Middle frontal gyrus (tissue), 1 donor: ENCODE data around the gene CHRM1.
"Not testable (repeated sequence)": the region's sequence is repeated elsewhere in the genome, so short reads cannot be mapped to it uniquely, and the experiment has no call there.

Experiments
- DNase-seq: peaks from one replicate; pipeline ENCODE4 v3.0.0-alpha.2; 2015; ENCODE audit warnings: low spot score; ENCODE audit errors: extremely low spot score

Gene CHRM1

DNA sequence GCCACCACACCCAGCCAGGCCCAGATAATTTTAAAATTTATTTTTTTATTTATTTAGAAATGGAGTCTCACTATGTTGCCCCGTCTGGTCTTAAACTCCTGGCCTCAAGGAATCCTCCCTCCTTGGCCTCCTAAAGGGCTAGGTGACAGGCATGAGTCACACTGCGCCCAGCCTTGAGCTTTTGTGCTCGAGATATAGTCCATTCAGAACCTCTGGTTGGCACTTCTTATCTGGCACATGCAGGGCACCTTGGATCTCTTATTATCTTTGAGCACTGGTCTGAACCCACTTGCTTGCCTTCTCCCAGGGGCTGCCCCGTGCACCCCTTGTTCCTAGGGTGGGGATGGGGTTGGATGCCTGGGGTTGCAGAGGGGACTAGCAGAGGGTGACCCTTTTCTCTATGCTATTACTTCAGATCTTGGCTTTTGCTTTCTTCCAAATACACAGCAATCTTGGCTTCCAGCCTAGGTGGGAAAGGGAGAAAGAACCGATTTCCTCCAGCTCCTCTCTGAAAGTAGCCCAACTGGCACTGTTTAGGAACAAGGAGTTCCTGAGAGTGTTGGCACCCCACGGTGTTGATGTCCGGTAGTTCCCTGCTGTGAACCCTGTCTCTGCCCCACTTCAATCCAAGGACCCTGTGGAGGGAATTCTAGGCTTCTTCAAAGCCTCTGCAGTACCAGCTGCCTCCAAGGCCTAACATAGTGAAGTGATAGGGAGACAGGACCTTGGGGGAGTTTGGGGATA, 41.8 kb downstream of the CHRM1 start:
- no peak for DNase-seq

DNA sequence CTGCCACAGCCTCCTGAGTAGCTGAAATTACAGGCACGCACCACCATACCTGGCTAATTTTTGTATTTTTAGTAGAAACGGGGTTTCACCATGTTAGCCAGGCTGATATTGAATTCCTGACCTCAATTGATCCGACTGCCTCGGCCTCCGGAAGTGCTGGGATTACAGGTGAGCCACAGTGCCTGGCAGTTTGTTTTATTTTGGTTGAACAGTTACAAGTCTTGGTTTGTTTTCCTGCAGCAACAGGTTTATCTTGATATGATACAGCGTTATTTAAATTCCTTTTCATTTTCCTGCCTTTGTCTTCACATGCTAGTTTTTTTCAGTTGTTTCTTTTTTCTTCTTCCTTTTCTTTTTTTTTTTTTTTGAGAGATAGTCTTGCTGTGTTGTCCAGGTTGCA, 44.5 kb downstream of the CHRM1 start:
- DNase-seq: no peak

DNA sequence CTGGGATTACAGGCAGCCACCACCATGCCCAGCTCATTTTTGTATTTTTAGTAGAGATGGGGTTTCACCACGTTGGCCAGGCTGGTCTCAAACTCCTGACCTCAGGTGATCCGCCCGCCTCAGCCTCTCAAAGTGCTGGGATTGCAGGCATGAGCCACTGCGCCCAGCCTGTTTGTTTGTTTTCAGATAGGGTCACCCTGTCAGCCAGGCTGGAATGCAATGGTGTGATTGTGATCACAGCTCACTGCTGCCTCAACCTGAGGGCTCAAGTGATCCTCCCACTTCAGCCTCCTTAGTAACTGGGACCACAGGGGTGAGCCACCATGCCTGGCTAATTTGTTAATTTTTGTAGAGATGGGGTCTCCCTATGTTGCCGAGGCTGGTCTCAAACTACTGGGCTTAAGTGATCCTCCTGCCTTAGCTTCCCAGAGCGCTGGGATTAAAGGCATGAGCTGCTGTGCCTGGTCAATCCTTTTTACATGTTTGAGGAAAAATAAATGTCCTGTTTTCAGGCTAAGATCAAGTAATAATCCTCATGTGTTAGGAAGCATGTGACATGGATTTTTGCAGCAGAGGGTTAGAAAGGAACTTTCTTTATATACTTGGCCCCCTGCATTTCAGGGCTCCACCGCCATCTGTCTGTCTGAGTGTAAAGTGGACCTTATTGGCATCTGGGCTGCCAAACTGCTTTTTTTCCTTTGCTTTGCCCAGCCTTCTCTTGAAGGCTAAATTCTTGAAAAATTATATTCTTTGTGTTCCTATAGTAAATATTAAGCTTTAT, 45.3 kb downstream of the CHRM1 start:
- no peak for DNase-seq

DNA sequence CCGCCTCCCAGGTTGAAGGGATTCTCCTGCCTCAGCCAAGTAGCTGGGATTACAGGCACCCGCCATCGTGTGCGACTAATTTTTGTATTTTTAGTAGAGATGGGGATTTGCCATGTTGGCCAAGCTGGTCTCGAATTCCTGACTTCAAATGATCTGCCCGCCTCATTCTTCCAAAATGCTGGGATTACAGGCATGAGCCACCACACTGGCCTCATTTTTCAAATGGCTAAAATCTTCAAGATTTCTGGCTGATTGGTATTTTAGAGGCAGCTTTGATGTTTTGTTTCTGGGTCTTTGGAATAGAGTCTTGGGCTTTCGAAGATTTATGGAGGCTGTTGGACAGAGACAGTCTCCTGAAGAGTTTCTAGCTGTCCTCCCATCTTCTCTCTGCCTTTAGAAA, 46.3 kb downstream of the CHRM1 start:
- no peak for DNase-seq

DNA sequence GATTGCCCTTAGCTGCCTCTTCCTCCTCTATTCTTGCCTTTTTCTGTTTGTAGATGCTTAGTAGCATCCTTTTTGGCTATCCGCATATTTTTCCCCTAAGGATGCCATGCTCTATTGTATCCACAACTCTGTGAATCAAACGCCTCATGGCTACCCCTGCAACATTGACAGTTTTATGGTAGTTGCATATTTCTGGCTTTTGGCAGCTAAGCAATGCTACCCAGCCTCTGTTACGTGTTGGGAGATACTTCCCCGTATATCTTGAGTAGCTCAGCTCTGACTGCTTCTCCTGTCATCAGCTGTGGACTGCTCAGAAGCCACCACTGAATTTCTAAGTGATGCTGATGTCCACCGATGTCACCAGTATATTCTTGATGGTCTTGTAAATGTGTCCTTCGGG, 55.5 kb downstream of the CHRM1 start:
- no peak for DNase-seq

DNA sequence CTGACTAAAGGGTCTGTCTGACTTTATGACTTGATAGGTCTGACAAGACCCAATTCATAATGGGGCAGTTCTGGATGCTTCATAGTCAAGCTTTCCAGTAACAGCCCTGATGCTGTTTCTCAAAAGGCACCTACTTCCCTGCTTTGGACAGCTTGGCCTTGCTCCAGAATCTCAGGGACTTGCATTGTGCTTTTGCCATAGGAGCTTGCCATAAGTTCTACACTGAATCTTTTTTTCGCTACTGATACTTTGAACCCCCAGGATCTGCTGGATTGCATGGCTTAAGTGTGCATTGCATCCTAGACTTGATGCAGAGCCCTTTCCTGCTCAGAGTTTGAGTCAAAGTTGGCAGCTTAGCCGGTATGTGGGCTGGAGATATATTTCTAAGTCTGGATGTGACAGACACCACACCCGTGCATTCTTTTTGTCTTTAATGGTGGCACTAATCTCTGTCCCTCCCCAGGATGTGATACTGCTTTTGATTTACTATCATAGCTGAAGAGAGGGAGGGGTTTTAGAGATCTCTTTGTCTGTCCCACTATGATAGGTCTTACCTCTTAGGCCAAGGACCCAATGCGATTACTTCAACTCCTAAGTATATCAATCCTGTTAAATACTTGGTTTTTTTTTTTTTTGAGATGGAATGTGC, 57.4 kb downstream of the CHRM1 start:
- no peak for DNase-seq

DNA sequence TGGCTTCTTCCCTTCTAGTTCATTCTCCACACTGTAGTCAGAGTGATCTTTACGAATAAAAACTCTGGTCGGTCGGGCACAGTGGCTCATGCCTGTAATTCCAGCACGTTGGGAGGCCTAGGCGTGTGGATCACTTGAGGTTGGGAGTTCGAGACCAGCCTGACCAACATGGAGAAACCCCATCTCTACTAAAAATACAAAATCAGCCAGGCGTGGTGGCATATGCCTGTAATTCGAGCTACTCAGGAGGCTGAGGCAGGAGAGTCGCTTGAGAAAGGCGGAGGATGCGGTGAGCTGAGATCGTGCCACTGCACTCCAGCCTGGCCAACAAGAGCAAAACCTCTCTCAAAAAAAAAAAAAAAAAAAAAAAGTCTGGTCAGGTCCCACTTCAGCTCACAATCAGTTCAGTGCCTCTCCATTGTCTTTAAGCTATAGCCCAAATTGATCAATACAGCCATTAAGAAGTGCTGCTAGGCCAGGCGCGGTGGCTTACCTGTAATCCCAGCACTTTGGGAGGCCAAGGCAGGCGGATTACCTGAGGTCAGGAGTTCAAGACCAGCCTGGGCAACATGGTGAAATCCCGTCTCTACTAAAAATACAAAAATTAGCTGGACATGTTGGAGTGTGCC, 59.5 kb downstream of the CHRM1 start:
- not testable (repeated sequence) for DNase-seq

DNA sequence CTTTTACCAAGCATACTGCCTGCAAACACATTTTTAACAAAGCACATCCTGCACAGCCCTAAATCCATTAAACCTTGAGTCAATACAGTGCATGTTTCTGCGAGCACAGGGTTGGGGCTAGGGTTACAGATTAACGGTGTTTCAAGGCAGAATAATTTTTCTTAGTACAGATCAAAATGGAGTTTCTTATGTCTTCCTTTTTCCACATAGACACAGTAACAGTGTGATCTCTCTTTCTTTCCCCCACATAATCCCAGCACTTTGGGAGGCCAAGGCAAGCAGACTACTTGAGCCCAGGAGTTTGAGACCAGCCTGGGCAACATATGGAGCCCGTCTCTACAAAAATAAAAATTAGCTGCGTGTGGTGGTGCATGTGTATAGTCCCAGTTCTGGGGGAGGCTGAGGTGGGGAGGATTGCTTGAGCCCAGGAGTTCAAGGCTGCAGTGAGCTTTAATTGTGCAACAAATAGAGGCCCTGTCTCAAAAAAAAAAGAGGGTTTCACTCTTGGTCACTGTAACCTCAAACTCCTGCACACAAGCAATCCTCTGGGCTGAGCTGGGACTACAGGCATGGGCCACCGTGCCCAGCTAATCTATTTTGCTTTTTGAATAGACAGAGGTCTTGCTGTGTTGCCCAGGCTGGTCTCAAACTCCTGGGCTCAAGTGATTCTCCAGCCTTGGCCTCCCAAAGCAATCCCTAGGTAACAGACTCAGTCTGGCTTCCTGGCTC, 60.2 kb downstream of the CHRM1 start:
- no peak for DNase-seq

DNA sequence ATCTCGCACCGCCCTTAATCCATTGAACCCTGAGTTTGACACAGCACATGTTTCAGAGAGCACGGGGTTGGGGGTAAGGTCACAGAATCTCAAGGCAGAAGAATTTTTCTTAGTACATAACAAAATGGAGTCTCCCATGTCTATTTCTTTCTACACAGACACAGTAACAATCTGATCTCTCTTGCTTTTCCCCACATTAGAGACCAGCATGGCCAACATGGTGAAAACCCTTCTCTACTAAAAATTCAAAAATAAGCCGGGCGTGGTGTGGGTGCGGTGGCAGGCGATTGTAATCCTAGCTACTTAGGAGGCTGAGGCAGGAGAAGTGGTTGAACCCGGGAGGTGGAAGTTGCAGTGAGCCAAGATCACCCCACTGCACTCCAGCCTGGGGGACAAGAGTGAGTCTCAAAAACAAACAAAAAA, 61.9 kb downstream of the CHRM1 start:
- not testable (repeated sequence) for DNase-seq
